Uterus (tissue), 2 donors: ENCODE measurements around the gene P2RX7.

Source experiments
- CTCF ChIP-seq, 4 experiments: fragments of 200-600 bp in 2 of 4; fragments of 450-650 bp in 2 of 4; sonication (generic) in 2 of 4; IDR thresholded peaks; one replicate each; pipeline ENCODE4 v1.5.1; 2016 to 2019; ENCODE audit warnings: antibody characterized with exemption in 4 of 4, mild to moderate bottlenecking in 2 of 4, moderate library complexity in 1 of 4
- POLR2A ChIP-seq, 2 donors: fragments of 450-650 bp; IDR thresholded peaks; one replicate each; pipeline ENCODE4 v1.6.1; 2016; ENCODE audit warnings: antibody characterized with exemption in 2 of 2, mild to moderate bottlenecking in 1 of 2, moderate library complexity in 1 of 2

GRCh38 chr12:121135320-121135719 lies 2.6 kb downstream of the P2RX7 start:
- TF ChIP-seq CTCF (IDR thresholded peaks at IDR 0.05) (no peak), POLR2A (IDR thresholded peaks at IDR 0.05) (no peak)
